ENCODE results near the gene USP4.

- TF ChIP-seq CTCF (IDR thresholded peaks at IDR 0.05) (no peak), POLR2A (IDR thresholded peaks at IDR 0.05) (no peak)
Measured at GRCh38 chr3:49260806-49261324, 79.0 kb downstream of the USP4 start.
